ACC112 (cell line): ENCODE results near the gene GRM1.
A peak's percentile ranks its signal among the peaks of the same experiment; 100 is the strongest.

ENCODE experiments used
- H2AFZ ChIP-seq: fragments of 200-600 bp; sonication (generic); one replicate; pipeline ENCODE4 v1.6.0; 2017; ENCODE audit warnings: antibody characterized with exemption, low read length; ENCODE audit not compliant: unreplicated experiment
- H3K27ac ChIP-seq: fragments of 200-600 bp; sonication (generic); 2 replicates; pipeline ENCODE4 v1.5.1; 2014; ENCODE audit warnings: low read depth, mild to moderate bottlenecking, antibody characterized with exemption, low read length, moderate library complexity
- H3K27me3 ChIP-seq: fragments of 200-600 bp; sonication (generic); 2 replicates; pipeline ENCODE4 v1.6.1; 2014; ENCODE audit warnings: mild to moderate bottlenecking, antibody characterized with exemption, low read length, moderate library complexity, mixed read lengths; ENCODE audit not compliant: insufficient read depth
- H3K36me3 ChIP-seq: fragments of 200-600 bp; sonication (generic); 2 replicates; pipeline ENCODE4 v1.6.1; 2016; ENCODE audit warnings: mild to moderate bottlenecking, antibody characterized with exemption, low read length, moderate library complexity, mixed read lengths; ENCODE audit not compliant: insufficient read depth
- H3K4me1 ChIP-seq: fragments of 200-600 bp; sonication (generic); one replicate; pipeline ENCODE4 v1.6.1; 2016; ENCODE audit warnings: low read length, mixed read lengths; ENCODE audit not compliant: insufficient read depth, unreplicated experiment, control insufficient read depth
- H3K4me3 ChIP-seq: fragments of 200-600 bp; sonication (generic); 2 replicates; pipeline ENCODE4 v1.5.1; 2014; ENCODE audit warnings: mild to moderate bottlenecking, low read depth, low read length
- H3K79me2 ChIP-seq: fragments of 200-600 bp; sonication (generic); one replicate; pipeline ENCODE4 v1.6.0; 2016; ENCODE audit warnings: low read length; ENCODE audit not compliant: control insufficient read depth, unreplicated experiment, insufficient read depth

Gene GRM1

DNA sequence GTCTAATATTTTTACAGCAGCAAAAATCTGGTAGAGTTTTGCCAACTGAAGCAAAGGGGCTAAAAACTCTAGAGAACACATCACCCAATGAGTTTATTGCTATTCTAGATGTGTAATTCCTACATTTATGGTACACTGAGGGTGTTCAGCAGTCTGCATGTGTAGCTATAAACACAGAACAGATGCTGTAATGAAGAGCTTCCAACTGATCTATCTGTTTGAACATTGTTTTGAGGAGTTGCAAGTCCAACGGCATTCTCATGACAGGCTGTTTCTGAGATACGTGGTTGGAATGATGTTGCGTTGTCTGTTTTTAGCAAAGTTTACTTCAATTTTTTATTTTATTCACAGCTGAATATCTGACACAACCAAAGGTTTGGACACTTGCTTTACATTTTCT lies 373.6 kb downstream of the GRM1 start:
- no peaks in the 10 kb centered on the region for H3K79me2 ChIP-seq
- H3K27me3 ChIP-seq = peaks cover 6% of the 10 kb centered on the region; the same call in 1 of the 2 replicates
- H3K27ac ChIP-seq = no peak overlapping the region
- H3K4me3 ChIP-seq = no peak overlapping the region
- no peaks in the 10 kb centered on the region for H3K36me3 ChIP-seq
- no peak overlapping the region for H2AFZ ChIP-seq
- no peaks in the 10 kb centered on the region for H3K4me1 ChIP-seq

DNA sequence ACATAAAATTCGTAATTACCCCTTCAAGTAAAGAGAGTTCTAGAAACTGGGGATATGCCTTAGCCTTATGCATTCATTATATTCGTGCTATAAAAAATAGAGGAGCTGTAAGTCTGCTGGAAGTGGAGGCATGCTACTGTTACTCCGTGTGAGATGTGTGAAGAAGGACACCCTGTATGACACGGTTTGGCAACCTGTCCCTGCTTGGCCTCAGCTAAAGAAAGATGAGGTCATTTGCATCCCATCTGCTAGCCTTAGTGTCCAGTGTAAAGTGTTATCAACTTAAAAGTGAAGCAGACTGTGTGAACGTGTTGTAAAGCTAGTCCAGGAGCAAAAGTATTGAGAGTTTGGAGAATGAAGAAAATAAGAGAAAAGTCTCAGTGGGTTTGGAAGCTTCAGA lies 379.7 kb downstream of the GRM1 start:
- H3K79me2 ChIP-seq = no peaks in the 10 kb centered on the region
- H3K27ac ChIP-seq = no peak overlapping the region

DNA sequence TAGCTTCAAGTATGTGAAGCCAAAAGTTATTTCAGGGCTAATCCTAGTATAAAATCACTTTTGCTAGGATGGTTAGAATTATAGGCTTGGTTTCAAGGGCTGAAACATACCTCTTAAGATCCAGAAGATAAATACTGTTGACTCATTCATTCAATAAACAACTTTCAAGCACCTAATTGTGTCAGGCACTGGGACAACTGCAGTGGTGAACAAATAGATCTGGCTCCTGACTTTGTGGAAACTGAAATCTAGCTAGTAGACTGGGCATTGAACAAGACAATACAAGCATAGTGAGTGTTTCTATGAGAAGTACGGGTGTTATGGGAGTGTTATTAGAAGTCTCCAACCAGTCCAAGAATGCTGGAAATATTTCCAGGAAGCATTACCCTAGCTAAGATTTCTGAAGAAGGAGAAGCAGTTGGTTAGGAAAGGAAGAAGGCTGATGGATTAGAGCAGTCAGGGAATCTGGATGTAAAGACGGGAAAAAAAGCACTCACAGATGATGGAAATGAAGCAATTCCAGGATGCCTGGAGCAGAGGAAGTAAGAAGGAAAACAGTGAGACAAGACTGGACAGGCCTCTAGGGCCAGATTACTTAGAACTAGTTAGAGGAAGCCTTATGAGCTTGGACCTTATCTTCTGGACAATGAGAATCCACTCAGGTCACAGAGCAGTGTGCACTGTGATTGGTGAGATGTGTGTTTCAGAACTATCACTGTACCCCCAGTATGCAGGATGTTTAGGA lies 382.2 kb downstream of the GRM1 start:
- H2AFZ ChIP-seq = no peak overlapping the region
- no peaks in the 10 kb centered on the region for H3K79me2 ChIP-seq
- no peak overlapping the region for H3K27ac ChIP-seq
- H3K27me3 ChIP-seq = no peaks in the 10 kb centered on the region
- H3K36me3 ChIP-seq = no peaks in the 10 kb centered on the region
- peaks cover 4% of the 10 kb centered on the region for H3K4me1 ChIP-seq
- no peak overlapping the region for H3K4me3 ChIP-seq

More for the DNA sequence above, 379.7 kb downstream of the GRM1 start:
- Histone ChIP-seq H3K4me1 (peaks cover 4% of the 10 kb centered on the region), H3K4me3 (no peak overlapping the region), H3K36me3 (no peaks in the 10 kb centered on the region), H3K27me3 (no peaks in the 10 kb centered on the region), H2AFZ (no peak overlapping the region)

DNA sequence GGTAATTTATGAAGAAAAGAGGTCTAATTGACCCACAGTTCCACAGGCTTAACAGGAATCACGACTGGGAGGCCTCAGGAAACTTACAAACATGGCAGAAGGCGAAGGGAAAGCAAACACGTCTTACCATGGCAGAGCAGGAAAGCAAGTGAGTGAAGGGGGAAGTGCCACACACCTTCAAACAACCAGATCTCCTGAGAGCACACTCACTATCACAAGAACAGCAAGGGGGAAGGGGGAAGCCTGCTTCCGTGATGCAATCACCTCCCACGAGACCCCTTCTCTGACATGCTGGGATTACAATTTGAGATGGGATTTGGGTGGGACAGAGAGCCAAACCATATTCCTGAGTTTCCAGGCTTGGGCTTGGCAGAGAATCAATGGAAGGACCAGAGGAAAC lies 390.7 kb downstream of the GRM1 start:
- no peaks in the 10 kb centered on the region for H3K36me3 ChIP-seq
- no peak overlapping the region for H3K27ac ChIP-seq
- no peak overlapping the region for H2AFZ ChIP-seq
- no peak overlapping the region for H3K4me3 ChIP-seq
- H3K79me2 ChIP-seq = no peaks in the 10 kb centered on the region
- no peaks in the 10 kb centered on the region for H3K4me1 ChIP-seq
- H3K27me3 ChIP-seq = no peaks in the 10 kb centered on the region

DNA sequence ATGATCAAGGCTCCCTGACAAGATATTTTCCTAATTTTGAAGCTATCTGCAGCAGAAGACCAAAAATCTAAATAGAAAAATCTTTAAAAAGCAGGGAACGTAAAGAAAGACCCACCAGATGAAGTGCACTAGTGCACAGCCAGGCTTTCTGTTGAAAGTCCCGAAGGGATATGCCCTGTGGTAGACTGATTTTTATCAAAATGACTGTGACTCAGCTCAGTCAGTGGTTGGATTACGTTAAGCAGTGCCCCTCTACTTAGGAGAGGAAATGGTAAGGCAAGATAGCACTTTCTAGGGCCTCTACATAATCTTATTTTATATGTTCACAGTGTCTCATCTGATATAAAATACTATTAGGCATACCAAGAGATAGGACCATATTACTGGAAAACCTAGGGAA lies 391.4 kb downstream of the GRM1 start:
- Histone ChIP-seq H3K27me3 (no peaks in the 10 kb centered on the region), H3K27ac (no peak overlapping the region), H3K36me3 (no peaks in the 10 kb centered on the region), H2AFZ (no peak overlapping the region), H3K4me3 (no peak overlapping the region), H3K79me2 (no peaks in the 10 kb centered on the region), H3K4me1 (no peaks in the 10 kb centered on the region)

DNA sequence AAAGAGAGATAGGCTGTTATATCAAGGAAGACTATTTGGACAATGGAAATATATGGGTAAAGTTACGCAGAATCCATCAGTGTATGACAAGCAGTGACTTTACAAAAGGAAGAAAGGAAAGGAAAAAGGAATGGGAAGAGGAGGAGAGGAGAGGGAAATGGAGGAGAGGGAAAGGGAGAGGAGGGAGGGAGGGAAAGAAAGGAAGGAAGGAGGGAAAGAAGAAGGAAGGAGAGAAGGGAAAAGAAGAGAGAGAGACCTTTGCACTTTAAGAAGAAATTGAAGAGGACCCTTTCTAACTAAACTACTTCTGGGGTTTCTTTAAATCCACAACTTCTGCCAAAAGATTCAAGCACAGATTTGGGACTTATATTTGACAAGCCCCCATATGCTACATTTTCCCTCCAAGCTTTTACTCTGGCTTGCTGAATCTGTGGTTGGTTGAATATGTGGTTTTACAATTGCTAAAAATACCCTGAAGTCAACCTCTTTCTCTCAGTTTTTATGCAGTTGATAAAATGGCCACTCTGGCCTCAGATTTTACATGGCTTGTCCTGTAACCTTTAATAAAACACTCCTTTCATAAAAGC lies 394.0 kb downstream of the GRM1 start:
- Histone ChIP-seq H3K27ac (no peak overlapping the region), H3K4me1 (no peaks in the 10 kb centered on the region), H3K27me3 (no peaks in the 10 kb centered on the region; the same call in 1 of the 2 replicates), H3K36me3 (no peaks in the 10 kb centered on the region), H3K4me3 (no peak overlapping the region), H3K79me2 (no peaks in the 10 kb centered on the region), H2AFZ (peak overlapping the region; percentile 52)

DNA sequence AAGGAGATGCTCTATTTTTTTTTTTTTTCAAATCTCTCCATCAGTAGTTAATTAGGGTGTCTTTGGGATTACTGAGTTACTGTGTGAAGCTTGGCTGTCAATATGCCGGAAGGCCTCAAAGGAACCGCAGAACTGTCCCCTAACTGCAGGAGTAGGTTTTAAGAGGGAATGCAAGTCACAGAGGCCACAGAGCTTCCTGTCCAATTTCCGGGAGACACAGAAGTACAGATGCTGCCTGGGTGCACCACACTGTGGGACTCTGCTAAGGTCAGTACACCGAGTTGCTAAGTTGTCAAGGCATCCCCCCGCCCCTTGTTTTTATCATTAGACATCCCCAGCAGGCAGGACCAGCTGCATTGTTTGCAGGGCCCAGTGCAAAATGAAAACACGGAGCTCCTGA lies 394.6 kb downstream of the GRM1 start:
- Histone ChIP-seq H3K36me3 (no peaks in the 10 kb centered on the region), H3K79me2 (no peaks in the 10 kb centered on the region), H3K27me3 (no peaks in the 10 kb centered on the region; the same call in 1 of the 2 replicates), H3K4me3 (no peak overlapping the region), H3K27ac (no peak overlapping the region), H3K4me1 (no peaks in the 10 kb centered on the region), H2AFZ (peak overlapping the region; percentile 52)

DNA sequence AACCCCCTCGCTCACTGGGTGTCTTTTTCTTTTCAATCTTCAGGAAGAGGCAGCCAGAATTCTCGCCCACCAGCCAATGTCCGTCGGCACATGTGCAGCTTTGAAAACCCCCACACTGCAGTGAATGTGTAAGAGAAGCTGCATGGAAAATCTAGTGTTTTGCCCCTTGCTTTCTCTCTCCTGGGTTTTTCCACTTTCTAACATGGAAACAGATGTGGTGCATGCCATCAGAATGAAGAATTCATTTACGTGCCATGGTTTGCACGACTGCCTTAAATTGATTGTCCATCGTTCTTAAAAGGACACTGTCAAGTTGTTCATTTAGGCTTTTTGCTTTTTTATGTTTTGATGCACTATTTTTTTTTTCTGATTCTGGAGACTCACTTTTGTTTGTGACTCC lies 397.7 kb downstream of the GRM1 start:
- Histone ChIP-seq H3K36me3 (no peaks in the 10 kb centered on the region), H3K27ac (no peak overlapping the region), H3K4me3 (no peak overlapping the region), H3K4me1 (no peaks in the 10 kb centered on the region), H3K27me3 (no peaks in the 10 kb centered on the region; the same call in 1 of the 2 replicates), H2AFZ (no peak overlapping the region), H3K79me2 (no peaks in the 10 kb centered on the region)

DNA sequence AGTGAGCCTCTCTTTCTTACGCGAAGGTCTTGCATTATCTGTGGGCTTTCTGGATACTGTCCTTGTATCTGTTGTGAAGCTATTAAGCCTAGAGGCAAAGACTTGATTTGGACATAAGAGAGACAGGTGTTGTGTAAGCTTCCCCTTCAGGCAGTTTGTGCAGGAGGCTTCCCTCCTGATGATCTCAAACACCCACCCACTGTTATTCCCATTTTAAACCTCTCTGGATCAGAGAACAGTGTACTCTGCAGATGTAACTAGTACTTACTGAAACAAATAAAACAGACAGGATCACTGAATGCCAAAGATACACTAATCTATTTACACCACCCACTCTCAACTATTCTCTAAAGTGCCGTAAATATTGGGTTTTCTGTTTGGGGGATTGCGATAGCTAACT lies 401.0 kb downstream of the GRM1 start:
- no peak overlapping the region for H3K27ac ChIP-seq
- H3K79me2 ChIP-seq = no peaks in the 10 kb centered on the region
- peaks cover 4% of the 10 kb centered on the region; the same call in 1 of the 2 replicates for H3K27me3 ChIP-seq
- no peaks in the 10 kb centered on the region for H3K36me3 ChIP-seq
- H2AFZ ChIP-seq = no peak overlapping the region
- H3K4me1 ChIP-seq = no peaks in the 10 kb centered on the region
- H3K4me3 ChIP-seq = no peak overlapping the region

DNA sequence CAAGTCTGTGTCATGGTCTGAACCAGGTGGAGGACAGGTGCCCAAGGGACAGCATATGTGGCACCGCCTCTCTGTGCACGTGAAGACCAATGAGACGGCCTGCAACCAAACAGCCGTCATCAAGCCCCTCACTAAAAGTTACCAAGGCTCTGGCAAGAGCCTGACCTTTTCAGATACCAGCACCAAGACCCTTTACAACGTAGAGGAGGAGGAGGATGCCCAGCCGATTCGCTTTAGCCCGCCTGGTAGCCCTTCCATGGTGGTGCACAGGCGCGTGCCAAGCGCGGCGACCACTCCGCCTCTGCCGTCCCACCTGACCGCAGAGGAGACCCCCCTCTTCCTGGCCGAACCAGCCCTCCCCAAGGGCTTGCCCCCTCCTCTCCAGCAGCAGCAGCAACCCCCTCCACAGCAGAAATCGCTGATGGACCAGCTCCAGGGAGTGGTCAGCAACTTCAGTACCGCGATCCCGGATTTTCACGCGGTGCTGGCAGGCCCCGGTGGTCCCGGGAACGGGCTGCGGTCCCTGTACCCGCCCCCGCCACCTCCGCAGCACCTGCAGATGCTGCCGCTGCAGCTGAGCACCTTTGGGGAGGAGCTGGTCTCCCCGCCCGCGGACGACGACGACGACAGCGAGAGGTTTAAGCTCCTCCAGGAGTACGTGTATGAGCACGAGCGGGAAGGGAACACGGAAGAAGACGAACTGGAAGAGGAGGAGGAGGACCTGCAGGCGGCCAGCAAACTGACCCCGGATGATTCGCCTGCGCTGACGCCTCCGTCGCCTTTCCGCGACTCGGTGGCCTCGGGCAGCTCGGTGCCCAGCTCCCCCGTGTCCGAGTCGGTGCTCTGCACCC lies 405.2 kb downstream of the GRM1 start:
- Histone ChIP-seq H3K36me3 (no peaks in the 10 kb centered on the region), H3K4me1 (no peaks in the 10 kb centered on the region), H3K27ac (no peak overlapping the region), H3K4me3 (peak overlapping the region; percentile 69), H3K79me2 (no peaks in the 10 kb centered on the region), H2AFZ (peak overlapping the region; percentile 84), H3K27me3 (peaks cover 24% of the 10 kb centered on the region)
